Cerebellar cortex (tissue), 1 donor: ENCODE data around the gene KCNK17.

Experiments used
- DNase-seq: peaks from one replicate; pipeline ENCODE4 v3.0.0-alpha.2; 2015; ENCODE audit warnings: low spot score

Gene KCNK17

DNA sequence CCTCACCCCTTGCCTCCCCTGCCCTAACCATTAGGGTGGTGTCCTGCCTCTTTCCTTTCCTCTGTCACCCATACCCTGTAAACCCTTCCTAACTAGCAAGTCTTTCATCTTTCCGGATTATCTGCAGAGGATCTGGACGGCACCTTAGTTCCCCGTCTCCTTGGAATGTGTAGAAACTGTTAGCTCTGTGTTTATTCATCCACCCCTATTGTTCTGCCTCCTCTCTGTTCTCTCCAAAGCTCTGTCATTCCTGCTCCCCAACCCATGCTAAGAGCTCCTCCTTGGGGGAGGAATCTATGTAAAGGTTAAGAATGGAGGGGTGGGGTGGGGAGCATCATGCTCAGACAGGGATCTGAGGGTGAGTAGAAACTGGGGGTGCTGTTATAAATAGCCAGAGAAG lies 45.5 kb downstream of the KCNK17 start:
- DNase-seq = no peak

DNA sequence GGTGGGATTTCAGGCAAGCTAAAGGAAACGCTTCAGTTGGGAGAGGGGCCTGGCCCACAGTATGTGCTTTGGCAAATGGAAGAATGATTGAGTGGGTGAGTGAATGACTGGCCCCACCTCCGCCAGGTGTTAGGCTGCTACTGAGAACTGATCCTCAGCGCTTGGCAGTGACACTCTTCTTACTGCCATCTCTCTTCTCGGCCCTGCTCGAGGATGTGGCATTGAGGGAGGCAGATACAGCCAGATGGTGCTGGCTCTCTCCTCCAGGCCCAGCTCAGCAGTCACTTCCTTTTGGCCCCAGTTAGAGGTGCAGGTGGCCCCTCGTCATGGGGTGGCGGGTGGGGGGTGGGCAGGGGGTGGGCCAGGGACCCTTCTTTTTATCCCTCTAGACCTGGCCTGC lies 46.0 kb downstream of the KCNK17 start:
- DNase-seq = no peak

DNA sequence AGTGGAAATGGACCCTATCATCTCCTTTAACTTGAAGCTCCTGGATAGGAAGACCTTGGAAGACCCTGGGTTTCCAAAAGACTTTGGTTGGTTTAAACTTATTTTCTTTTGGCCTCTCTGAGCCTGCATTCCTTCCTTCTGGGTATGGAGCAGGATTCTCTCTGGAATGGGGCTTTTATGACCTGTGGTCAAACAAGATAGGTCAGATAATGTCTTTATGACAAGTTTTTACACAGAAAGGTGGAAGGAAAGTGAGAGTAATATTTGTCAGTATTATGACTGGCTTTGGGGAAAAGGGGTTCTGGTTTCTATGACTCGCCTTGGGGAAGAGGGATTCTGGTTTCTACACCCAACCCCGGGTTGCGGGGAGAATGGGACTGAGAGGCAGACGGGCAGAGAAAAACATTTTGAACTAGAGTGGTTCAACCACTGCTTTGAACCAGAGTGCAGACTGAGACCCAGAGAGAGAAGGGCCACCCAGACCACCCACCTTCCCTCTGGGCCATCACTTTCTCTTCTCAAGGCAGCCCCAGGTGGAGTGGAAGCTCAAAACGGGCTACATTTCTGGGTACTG lies 47.4 kb downstream of the KCNK17 start:
- DNase-seq = no peak

GRCh38 chr6:39266375-39266774 lies 47.8 kb downstream of the KCNK17 start:
- no peak for DNase-seq

DNA sequence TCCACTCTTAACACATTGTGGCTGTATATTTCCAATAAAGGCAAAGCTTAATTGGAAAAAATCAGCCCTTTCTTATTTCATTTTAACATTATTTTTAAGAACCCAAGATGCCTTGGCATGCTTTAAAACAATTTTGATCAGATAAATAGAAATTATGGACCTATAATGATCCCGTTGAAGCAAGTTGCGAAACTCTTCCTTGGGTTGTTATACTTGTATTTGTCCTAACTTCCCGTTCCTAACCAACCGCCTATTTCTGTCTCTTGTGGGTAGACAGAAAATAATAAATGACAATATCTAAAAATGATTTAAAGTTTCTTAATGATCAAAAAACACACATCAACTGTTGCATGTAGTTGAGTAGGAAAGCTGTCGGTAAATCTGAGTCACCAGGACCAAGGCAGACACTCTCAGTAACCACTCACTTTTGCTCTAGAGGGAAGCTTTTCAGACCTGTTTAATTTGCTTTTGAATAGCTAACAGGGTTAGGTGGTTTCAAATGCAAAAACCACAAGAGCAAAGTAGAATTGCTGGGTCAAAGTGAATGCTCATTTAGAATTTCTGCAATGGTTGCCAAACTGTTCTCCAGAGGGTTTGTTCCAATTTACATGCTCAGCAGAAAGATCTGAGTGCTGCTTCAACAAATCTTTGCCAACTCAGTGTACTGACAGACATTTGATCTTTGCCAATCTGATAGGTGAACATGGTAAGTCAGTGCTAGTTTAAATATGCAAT lies 50.7 kb downstream of the KCNK17 start:
- DNase-seq = no peak

- DNase-seq = no peak
Measured at GRCh38 chr6:39261751-39262150, 52.5 kb downstream of the KCNK17 start.

GRCh38 chr6:39260953-39261352 lies 53.3 kb downstream of the KCNK17 start:
- no peak for DNase-seq

DNA sequence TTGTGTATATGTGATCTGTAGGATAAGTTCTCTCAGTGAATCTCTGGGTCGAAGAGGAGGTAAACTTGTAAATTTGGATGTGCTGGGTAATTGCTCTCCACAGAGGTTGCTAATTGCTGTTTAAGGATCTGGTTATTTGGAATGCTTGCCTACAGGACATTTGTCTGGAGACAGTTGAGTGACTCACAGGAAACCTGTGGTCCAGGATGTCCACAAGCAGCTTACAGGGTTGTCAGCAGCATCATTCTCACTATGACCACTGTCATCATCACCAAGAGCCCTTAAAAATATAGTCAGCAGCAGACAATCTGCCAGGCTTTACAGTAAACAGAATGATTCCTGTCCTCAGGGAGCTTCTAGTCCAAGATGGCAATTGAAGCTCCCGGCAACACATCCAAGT lies 53.8 kb downstream of the KCNK17 start:
- DNase-seq = no peak

DNA sequence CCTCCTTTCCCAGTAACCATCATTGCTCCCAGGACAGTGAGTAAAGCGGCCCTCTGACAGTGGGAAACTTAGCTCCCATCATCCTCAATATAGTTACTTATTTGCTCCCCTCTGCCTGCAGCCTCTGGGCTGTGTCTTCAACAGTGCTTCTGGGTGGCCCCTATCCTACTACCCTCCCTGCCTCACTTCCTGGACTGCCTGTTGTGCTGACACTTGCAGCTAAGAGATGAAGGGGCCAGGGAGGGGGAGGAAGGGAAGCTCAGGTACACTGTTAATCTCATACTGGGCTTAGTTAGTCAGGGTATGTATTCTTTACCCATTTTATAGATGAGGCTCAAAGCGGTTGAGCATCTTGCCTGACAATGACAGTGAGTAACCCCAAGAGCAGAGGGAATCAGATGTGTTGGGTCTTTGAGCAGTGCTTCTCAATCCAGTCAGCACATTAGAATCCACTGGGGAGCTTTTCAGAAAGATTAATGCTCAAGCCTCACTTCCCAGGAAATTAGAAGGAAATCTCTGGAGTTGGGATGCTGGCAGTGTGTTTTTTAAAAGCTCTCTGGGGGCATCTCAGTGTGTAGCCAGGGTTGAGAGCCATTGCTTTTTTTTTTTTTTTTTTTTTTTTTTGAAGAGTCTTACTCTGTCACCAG lies 57.8 kb downstream of the KCNK17 start:
- DNase-seq = no peak

DNA sequence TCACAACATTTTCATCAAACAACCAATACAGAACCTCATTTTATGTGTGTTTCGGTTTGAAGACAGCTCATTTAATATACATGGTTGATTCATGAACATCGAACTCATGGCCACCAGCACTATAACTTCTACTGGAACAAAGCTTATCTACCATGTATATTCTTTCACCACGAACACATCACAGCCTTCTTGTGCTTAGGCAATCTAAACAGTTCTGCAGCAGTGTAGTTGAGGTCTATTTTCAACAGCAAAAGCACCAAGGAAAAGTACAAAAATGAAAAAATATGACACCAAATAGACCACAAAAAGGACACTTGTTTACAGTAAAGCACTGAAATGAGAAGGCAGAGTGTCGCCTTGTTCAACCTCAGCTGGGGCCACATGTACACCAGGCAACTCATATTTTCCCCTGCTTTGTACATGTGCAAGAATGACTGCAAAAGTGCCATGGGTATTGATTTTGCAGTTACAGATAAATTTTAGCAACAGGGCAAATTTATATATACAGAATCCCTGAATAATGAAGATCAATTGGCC lies 59.2 kb downstream of the KCNK17 start:
- DNase-seq = no peak

- no peak for DNase-seq
Measured at GRCh38 chr6:39251406-39251805, 62.8 kb downstream of the KCNK17 start.

GRCh38 chr6:39250507-39250906 lies 63.7 kb downstream of the KCNK17 start:
- DNase-seq = no peak

GRCh38 chr6:39249278-39249677 lies 64.9 kb downstream of the KCNK17 start:
- no peak for DNase-seq
